Astrocyte (in vitro differentiated cells and primary cell): ENCODE measurements around the gene SLC39A7. TPM values are rescaled to one million over a fixed set of nuclear protein-coding genes. Genes with fewer than 3 reads are reported as not detected.

Experiments used
- DNase-seq: peaks from one replicate; pipeline ENCODE4 v3.0.0-alpha.2; 2010; ENCODE audit warnings: low read depth
- FAIRE-seq: peaks from 2 replicates; lab custom pipeline; 2011; peaks lifted over from hg19 to GRCh38; lab: Jason Lieb, UNC
- H2AFZ ChIP-seq: 2 replicates; pipeline ENCODE4 v1.6.0; 2012; ENCODE audit warnings: low read depth, low read length, inconsistent platforms
- H3K27ac ChIP-seq: 2 replicates; pipeline ENCODE4 v1.5.1; 2011; ENCODE audit warnings: low read depth, low read length, inconsistent platforms
- H3K27me3 ChIP-seq: 2 replicates; pipeline ENCODE4 v1.6.0; 2011; ENCODE audit warnings: low read length, inconsistent platforms; ENCODE audit not compliant: insufficient read depth
- H3K36me3 ChIP-seq: 2 replicates; pipeline ENCODE4 v1.5.1; 2011; ENCODE audit warnings: low read length, inconsistent platforms; ENCODE audit not compliant: insufficient read depth
- H3K4me1 ChIP-seq: 2 replicates; pipeline ENCODE4 v1.5.1; 2011; ENCODE audit warnings: low read length, inconsistent platforms; ENCODE audit not compliant: insufficient read depth
- H3K4me2 ChIP-seq: 2 replicates; pipeline ENCODE4 v1.6.0; 2012; ENCODE audit warnings: low read length, inconsistent platforms
- H3K4me3 ChIP-seq: 2 replicates; pipeline ENCODE4 v1.5.1; 2011; ENCODE audit warnings: low read depth, mild to moderate bottlenecking, low read length, inconsistent platforms; ENCODE audit not compliant: insufficient read depth
- H3K79me2 ChIP-seq: 2 replicates; pipeline ENCODE4 v1.6.0; 2012; ENCODE audit warnings: mild to moderate bottlenecking, low read length, inconsistent platforms; ENCODE audit not compliant: insufficient read depth
- H3K9ac ChIP-seq: 2 replicates; pipeline ENCODE4 v1.6.0; 2012; ENCODE audit warnings: mild to moderate bottlenecking, low read length, inconsistent platforms
- H3K9me3 ChIP-seq: 2 replicates; pipeline ENCODE4 v1.5.1; 2012; ENCODE audit warnings: low read depth, mild to moderate bottlenecking, low read length, inconsistent platforms; ENCODE audit not compliant: insufficient read depth
- H4K20me1 ChIP-seq: 2 replicates; pipeline ENCODE4 v1.6.0; 2012; ENCODE audit warnings: low read length, inconsistent platforms; ENCODE audit not compliant: insufficient read depth
- H3K27ac Mint-ChIP-seq: one replicate; pipeline ENCODE4 v1.8.0; 2021; ENCODE audit warnings: mild to moderate bottlenecking, mixed read lengths; ENCODE audit not compliant: unreplicated experiment
- H3K27me3 Mint-ChIP-seq: one replicate; pipeline ENCODE4 v1.8.0; 2021; ENCODE audit warnings: low read depth, mixed read lengths; ENCODE audit not compliant: unreplicated experiment
- H3K36me3 Mint-ChIP-seq: one replicate; pipeline ENCODE4 v1.8.0; 2021; ENCODE audit warnings: low read depth, mixed read lengths; ENCODE audit not compliant: unreplicated experiment
- H3K4me1 Mint-ChIP-seq: one replicate; pipeline ENCODE4 v1.8.0; 2021; ENCODE audit warnings: low read depth, mixed read lengths; ENCODE audit not compliant: unreplicated experiment
- H3K4me3 Mint-ChIP-seq: one replicate; pipeline ENCODE4 v1.8.0; 2021; ENCODE audit warnings: mild to moderate bottlenecking, moderate library complexity, mixed read lengths; ENCODE audit not compliant: unreplicated experiment
- H3K9me3 Mint-ChIP-seq: one replicate; pipeline ENCODE4 v1.8.0; 2021; ENCODE audit warnings: mild to moderate bottlenecking, mixed read lengths; ENCODE audit not compliant: unreplicated experiment
- EZH2 ChIP-seq: IDR thresholded peaks from 2 replicates; pipeline ENCODE4 v1.6.1; 2012; ENCODE audit warnings: mild to moderate bottlenecking, low read length, inconsistent platforms; ENCODE audit not compliant: insufficient read depth
- total RNA-seq: library from RNA; stranded (reverse); gene quantifications from 2 replicates; pipeline ENCODE4 v1.2.1, GENCODE V29; 2021
- TF ChIP-seq, protein P1 (sequence below): IDR thresholded peaks from 2 replicates; pipeline ENCODE4 v1.5.1; 2011; ENCODE audit warnings: low read depth, mild to moderate bottlenecking, inconsistent platforms, low read length, moderate library complexity; ENCODE audit not compliant: insufficient read depth

Gene SLC39A7
- total RNA-seq, 1 donor from 2014 or later, result 150 TPM

- no peaks in the 10 kb centered on the region for H3K9me3 ChIP-seq
- Mint-ChIP-seq H3K4me1 (no peaks in the 10 kb centered on the region), H3K9me3 (peaks cover 3% of the 10 kb centered on the region), H3K27ac (no peak overlapping the region), H3K36me3 (no peaks in the 10 kb centered on the region), H3K4me3 (no peak overlapping the region), H3K27me3 (peaks cover 53% of the 10 kb centered on the region)
- H3K36me3 ChIP-seq, result no peaks in the 10 kb centered on the region
- H3K9ac ChIP-seq, result no peak overlapping the region
- H4K20me1 ChIP-seq, result no peaks in the 10 kb centered on the region
- H3K27ac ChIP-seq, result no peak overlapping the region
- FAIRE-seq, result no peak
- H2AFZ ChIP-seq, result no peak overlapping the region
- H3K79me2 ChIP-seq, result no peaks in the 10 kb centered on the region
- no peak overlapping the region for H3K4me2 ChIP-seq
- DNase-seq, result no peak
- H3K27me3 ChIP-seq, result no peaks in the 10 kb centered on the region
- TF ChIP-seq, protein P1, sequence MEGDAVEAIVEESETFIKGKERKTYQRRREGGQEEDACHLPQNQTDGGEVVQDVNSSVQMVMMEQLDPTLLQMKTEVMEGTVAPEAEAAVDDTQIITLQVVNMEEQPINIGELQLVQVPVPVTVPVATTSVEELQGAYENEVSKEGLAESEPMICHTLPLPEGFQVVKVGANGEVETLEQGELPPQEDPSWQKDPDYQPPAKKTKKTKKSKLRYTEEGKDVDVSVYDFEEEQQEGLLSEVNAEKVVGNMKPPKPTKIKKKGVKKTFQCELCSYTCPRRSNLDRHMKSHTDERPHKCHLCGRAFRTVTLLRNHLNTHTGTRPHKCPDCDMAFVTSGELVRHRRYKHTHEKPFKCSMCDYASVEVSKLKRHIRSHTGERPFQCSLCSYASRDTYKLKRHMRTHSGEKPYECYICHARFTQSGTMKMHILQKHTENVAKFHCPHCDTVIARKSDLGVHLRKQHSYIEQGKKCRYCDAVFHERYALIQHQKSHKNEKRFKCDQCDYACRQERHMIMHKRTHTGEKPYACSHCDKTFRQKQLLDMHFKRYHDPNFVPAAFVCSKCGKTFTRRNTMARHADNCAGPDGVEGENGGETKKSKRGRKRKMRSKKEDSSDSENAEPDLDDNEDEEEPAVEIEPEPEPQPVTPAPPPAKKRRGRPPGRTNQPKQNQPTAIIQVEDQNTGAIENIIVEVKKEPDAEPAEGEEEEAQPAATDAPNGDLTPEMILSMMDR, result no peak
- no peak for TF ChIP-seq EZH2
- no peaks in the 10 kb centered on the region for H3K4me1 ChIP-seq
- H3K4me3 ChIP-seq, result no peak overlapping the region
These were observed 32.0 kb upstream of the SLC39A7 start for GRCh38 chr6:33168639-33169038.

DNA sequence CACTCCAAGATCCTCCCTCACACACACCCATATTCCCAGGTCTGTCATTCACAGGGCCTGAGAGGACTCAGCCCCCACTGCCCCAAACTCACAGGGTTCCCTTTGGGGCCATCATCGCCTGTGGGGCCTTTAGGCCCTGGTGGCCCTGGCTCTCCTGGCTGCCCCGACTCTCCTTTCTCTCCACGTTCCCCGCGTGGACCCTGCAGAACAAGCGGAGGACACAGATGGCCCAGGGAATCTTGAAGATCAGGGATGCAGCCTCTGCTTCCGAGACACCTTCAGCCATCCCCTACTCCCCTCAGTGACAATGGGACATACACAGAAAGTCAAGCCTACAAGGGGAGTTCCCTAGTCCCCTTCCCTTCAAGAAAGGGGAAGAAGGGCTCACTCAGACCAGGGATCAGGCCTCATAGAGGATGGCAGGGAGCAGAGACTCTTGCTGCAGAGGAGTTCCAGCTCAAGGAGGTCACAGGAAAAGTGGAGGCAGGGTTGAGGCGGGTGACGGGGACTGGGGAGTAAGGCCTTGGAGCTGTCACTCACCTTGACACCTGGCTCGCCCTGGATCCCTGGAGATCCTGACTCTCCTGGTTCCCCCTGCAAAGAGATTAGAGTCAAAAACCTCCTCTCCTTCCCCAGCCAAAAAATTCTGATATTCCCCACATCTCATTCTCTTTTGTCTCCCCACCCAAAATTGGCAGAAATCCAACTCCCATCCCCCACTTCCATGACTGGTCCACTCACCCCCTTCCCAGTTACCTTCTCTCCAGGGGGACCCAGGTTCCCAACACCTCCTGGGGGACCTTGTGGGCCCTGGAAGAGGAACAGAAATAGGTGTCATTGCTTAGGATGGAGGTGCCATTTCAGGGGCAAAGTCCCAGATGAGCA lies 31.1 kb upstream of the SLC39A7 start:
- Mint-ChIP-seq H3K27ac (peak overlapping the region; percentile 41), H3K27me3 (peaks cover 48% of the 10 kb centered on the region), H3K4me3 (no peak overlapping the region), H3K9me3 (peaks cover 3% of the 10 kb centered on the region), H3K4me1 (no peaks in the 10 kb centered on the region), H3K36me3 (no peaks in the 10 kb centered on the region)
- Histone ChIP-seq H3K9ac (no peak overlapping the region), H3K4me3 (no peak overlapping the region), H3K4me2 (no peak overlapping the region), H3K4me1 (no peaks in the 10 kb centered on the region), H3K9me3 (no peaks in the 10 kb centered on the region), H2AFZ (no peak overlapping the region), H3K36me3 (no peaks in the 10 kb centered on the region), H3K27me3 (no peaks in the 10 kb centered on the region), H3K79me2 (no peaks in the 10 kb centered on the region), H4K20me1 (no peaks in the 10 kb centered on the region), H3K27ac (no peak overlapping the region)
- FAIRE-seq (no peak), DNase-seq (no peak)
- TF ChIP-seq EZH2, result no peak

GRCh38 chr6:33170176-33171015 lies 30.3 kb upstream of the SLC39A7 start:
- Histone ChIP-seq H3K4me2 (no peak overlapping the region), H3K27ac (no peak overlapping the region), H3K4me1 (no peaks in the 10 kb centered on the region), H3K79me2 (no peaks in the 10 kb centered on the region), H3K9ac (no peak overlapping the region), H4K20me1 (no peaks in the 10 kb centered on the region), H3K4me3 (no peak overlapping the region), H3K9me3 (no peaks in the 10 kb centered on the region), H3K27me3 (no peaks in the 10 kb centered on the region), H3K36me3 (no peaks in the 10 kb centered on the region), H2AFZ (no peak overlapping the region)
- peaks cover 49% of the 10 kb centered on the region for H3K27me3 Mint-ChIP-seq
- peak overlapping the region; percentile 41 for H3K27ac Mint-ChIP-seq
- no peak for FAIRE-seq
- no peaks in the 10 kb centered on the region for H3K4me1 Mint-ChIP-seq
- TF ChIP-seq, protein P1, result no peak
- no peak for TF ChIP-seq EZH2
- peak overlapping the region; percentile 62 for H3K4me3 Mint-ChIP-seq
- H3K36me3 Mint-ChIP-seq, result no peaks in the 10 kb centered on the region
- DNase-seq, result no peak
- peaks cover 3% of the 10 kb centered on the region for H3K9me3 Mint-ChIP-seq
